ENCODE data around the gene CCNQ.

GRCh38 chrX:153645151-153645550 lies 46.2 kb upstream of the CCNQ start:
- TF ChIP-seq CTCF (IDR thresholded peaks at IDR 0.05) (no peak), ZFX (IDR thresholded peaks at IDR 0.05; ENCODE audit: borderline replicate concordance) (no peak)
